Calu3 (cell line): ENCODE data around the gene SOX15. TPM values are rescaled to one million over a fixed set of nuclear protein-coding genes. Genes with fewer than 3 reads are reported as not detected.
A peak's percentile ranks its signal among the peaks of the same experiment; 100 is the strongest.

ENCODE experiments used
- BruUV-seq: library from RNA; stranded (reverse); fragments of 400-500 nt; replicated peaks from 2 replicates; lab custom pipeline; 2021; lab: Mats Ljungman, UMichigan
- CTCF ChIA-PET: fragments of 300-600 bp; sonication (Branson Sonifier 250); formaldehyde crosslinking; loops from one replicate; lab custom pipeline; 2022; ENCODE audit warnings: antibody characterized with exemption; lab: Charles Lee
- DNase-seq: peaks from one replicate; pipeline ENCODE4 v3.0.0; 2022
- H3K27ac Mint-ChIP-seq: one replicate; pipeline ENCODE4 v1.8.0; 2022; ENCODE audit warnings: mixed read lengths; ENCODE audit not compliant: unreplicated experiment
- H3K27me3 Mint-ChIP-seq: one replicate; pipeline ENCODE4 v1.8.0; 2022; ENCODE audit warnings: mixed read lengths; ENCODE audit not compliant: unreplicated experiment
- H3K36me3 Mint-ChIP-seq: one replicate; pipeline ENCODE4 v1.8.0; 2022; ENCODE audit warnings: mild to moderate bottlenecking, moderate library complexity, mixed read lengths; ENCODE audit not compliant: insufficient read depth, unreplicated experiment
- H3K4me1 Mint-ChIP-seq: one replicate; pipeline ENCODE4 v1.8.0; 2022; ENCODE audit warnings: mild to moderate bottlenecking, low read depth, mixed read lengths; ENCODE audit not compliant: unreplicated experiment
- H3K4me3 Mint-ChIP-seq: one replicate; pipeline ENCODE4 v1.8.0; 2022; ENCODE audit warnings: mild to moderate bottlenecking, low read depth, moderate library complexity, mixed read lengths; ENCODE audit not compliant: unreplicated experiment
- H3K9me3 Mint-ChIP-seq: one replicate; pipeline ENCODE4 v1.8.0; 2022; ENCODE audit warnings: low read depth, mixed read lengths; ENCODE audit not compliant: unreplicated experiment
- CTCF ChIP-seq: fragments of 200-600 bp; IDR thresholded peaks from one replicate; pipeline ENCODE4 v1.8.0; 2022; ENCODE audit warnings: antibody characterized with exemption; ENCODE audit not compliant: unreplicated experiment
- intact Hi-C: fragments of 100-400 bp; cut with micrococcal nuclease; formaldehyde crosslinking; loops from one replicate; pipeline ENCODE4 v1.10.0; 2022; ENCODE audit not compliant: unreplicated experiment
- total RNA-seq: library from RNA; stranded (reverse); gene quantifications from 2 replicates; pipeline ENCODE4 v1.2.3, GENCODE V29; 2022

Gene SOX15
- total RNA-seq, 1 experiment from 2014 or later, result not detected

- no TSS peak for BruUV-seq
- no peaks in the 10 kb centered on the region for H3K27me3 Mint-ChIP-seq
- peak overlapping the region; percentile 87 for H3K27ac Mint-ChIP-seq
- CTCF ChIA-PET, result interaction anchor here (0.6 to 1.6 kb wide), 7 partner anchors 9 to 252 kb away, joined by 3 to 8 read pairs (median 4); partner anchors contain the start of genes TMEM102, TNFSF12 and WRAP53
- peaks cover 48% of the 10 kb centered on the region for H3K4me1 Mint-ChIP-seq
- DNase-seq, result peak; percentile 93
- intact Hi-C loops, result no loop called here
- no peak for TF ChIP-seq CTCF
- H3K9me3 Mint-ChIP-seq, result no peaks in the 10 kb centered on the region
- peak overlapping the region; percentile 90 for H3K4me3 Mint-ChIP-seq
- H3K36me3 Mint-ChIP-seq, result peaks cover 59% of the 10 kb centered on the region
These were observed 31.9 kb downstream of the SOX15 start for GRCh38 chr17:7557775-7558543.

- Mint-ChIP-seq H3K27ac (peak overlapping the region; percentile 87), H3K27me3 (no peaks in the 10 kb centered on the region)
- CTCF ChIA-PET, result interaction anchor here (0.6 to 1.2 kb wide), 3 partner anchors 8 to 122 kb away, joined by 3 to 4 read pairs (median 3); partner anchors contain the start of genes TMEM102 and TNFSF12
These were observed 32.6 kb downstream of the SOX15 start for GRCh38 chr17:7557147-7557764.

GRCh38 chr17:7556627-7557026, 33.3 kb downstream of the SOX15 start:
- CTCF ChIA-PET, result interaction anchor here (0.6 kb wide), 2 partner anchors 41 to 181 kb away, joined by 3 to 6 read pairs; no protein-coding TSS in a partner anchor

More at GRCh38 chr17:7557147-7557764, 32.6 kb downstream of the SOX15 start:
- peaks cover 55% of the 10 kb centered on the region for H3K4me1 Mint-ChIP-seq
- H3K4me3 Mint-ChIP-seq, result peak overlapping the region; percentile 90
- intact Hi-C loops, result no loop called here
- TF ChIP-seq CTCF, result no peak
- H3K9me3 Mint-ChIP-seq, result no peaks in the 10 kb centered on the region
- DNase-seq, result no peak
- BruUV-seq, result no TSS peak
- peaks cover 58% of the 10 kb centered on the region for H3K36me3 Mint-ChIP-seq

More at GRCh38 chr17:7556627-7557026, 33.3 kb downstream of the SOX15 start:
- Mint-ChIP-seq H3K9me3 (no peaks in the 10 kb centered on the region), H3K4me1 (peaks cover 55% of the 10 kb centered on the region), H3K27me3 (no peaks in the 10 kb centered on the region), H3K4me3 (no peak overlapping the region), H3K36me3 (peaks cover 52% of the 10 kb centered on the region), H3K27ac (no peak overlapping the region)
- no peak for TF ChIP-seq CTCF
- no peak for DNase-seq
- BruUV-seq, result no TSS peak
- intact Hi-C loops, result no loop called here
